ENCODE results near the gene PRICKLE1.

GRCh38 chr12:42507565-42507964 is 82.0 kb downstream of the PRICKLE1 start:
- peak; percentile 81 for TF ChIP-seq GATA3 (IDR thresholded peaks at IDR 0.05; ENCODE audit: low read depth, low read length)
- TF ChIP-seq GATA2 (IDR thresholded peaks at IDR 0.05; ENCODE audit: low read depth, low read length), result peak; percentile 52; the same call in 1 of the 2 replicates

All from SH-SY5Y (cell line).